HG03196 (cell line): Measurements from ENCODE around the gene CCDC8.

Experiments
- ATAC-seq: cut with Tn5 transposase; IDR thresholded peaks from one replicate; pipeline ENCODE4 v1.9.1; 2021; ENCODE audit not compliant: unreplicated experiment

CCDC8 gene

GRCh38 chr19:46361915-46362314, 51.4 kb downstream of the CCDC8 start:
- ATAC-seq: no peak
